GM18519 (cell line): ENCODE measurements around the gene NECTIN4.
"Not testable (repeated sequence)": the region's sequence is repeated elsewhere in the genome, so short reads cannot be mapped to it uniquely, and the experiment has no call there.

Experiments used
- ATAC-seq: cut with Tn5 transposase; IDR thresholded peaks from one replicate; pipeline ENCODE4 v1.9.1; 2021; ENCODE audit warnings: mild to moderate bottlenecking, moderate library complexity; ENCODE audit not compliant: unreplicated experiment, low FRiP score

The NECTIN4 gene

DNA sequence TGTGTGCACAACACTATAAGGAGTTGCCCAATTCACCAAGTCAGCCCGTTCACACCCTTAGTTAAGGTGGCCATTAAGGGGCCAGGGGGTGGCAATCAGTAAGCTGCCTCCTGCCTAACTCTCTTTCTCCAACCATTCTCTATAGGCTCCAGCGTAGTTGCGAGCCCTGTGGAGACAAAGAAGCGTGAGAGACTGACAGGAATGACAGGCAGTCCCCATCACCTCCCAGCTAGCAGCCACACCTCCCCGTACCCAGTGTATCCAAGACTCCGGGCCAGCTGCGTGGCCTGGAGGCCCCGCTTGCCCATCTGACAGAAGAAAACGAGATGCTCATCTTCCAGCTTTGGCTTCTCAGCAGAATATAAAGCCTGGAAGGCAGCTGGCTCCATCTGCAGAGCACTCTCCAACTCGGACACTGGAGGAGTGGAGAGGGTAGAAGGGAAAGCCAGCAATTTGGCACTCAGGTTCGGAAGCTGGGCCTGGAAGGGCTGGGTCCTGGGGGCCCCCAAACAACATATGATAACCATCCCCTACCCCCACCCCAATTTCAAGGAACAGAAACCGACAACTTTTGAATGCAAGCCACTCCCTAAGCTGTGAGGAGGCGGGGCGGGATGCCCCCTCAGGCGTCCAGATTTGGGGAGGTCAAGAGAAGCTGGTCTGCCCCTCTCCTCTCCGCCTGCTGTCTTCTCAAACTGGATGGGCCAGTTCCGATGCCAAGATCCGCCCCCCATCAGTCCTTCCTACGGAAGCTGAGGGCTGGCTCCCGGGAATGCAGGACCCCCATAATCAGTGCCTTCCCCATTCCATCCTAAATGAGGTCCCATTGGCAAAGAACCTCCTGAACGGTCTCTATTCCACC is 51.5 kb downstream of the NECTIN4 start:
- no peak for ATAC-seq

DNA sequence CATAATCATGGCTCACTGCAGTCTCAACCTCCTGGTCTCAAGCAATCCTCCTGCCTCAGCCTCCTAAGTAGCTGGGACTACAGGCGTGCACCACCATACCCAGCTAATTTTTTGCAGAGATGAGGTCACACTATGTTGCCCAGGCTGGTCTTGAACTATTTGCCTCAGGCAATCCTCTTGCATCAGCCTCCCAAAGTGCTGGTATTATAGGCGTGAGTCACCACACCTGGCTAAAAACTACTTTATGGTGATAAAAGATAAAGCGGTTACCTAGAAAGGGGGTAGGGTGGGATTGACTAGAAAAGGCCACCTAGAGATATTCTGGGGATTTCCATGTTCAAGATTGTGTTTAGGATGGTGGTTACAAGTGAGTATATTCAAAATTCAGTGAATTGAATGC is 55.6 kb downstream of the NECTIN4 start:
- no peak for ATAC-seq

DNA sequence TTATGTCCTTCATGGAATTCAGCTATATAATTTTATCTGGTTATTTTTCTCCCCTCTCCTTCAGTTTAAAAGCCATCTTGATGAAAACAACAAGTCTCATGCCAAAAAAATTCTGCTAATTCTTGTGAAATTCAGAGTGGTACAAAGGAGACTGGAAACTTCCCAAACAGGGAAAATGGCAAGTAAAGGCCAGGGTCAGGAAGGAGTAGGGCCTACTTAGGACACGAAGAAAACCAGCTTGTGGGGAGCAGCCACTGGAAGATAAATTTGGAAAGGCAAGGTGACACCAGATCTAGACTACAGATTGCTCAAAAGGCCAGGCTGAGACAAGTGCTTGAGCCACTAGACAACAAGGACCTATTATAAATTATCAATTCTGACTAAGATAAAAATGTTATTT is 56.9 kb downstream of the NECTIN4 start:
- no peak for ATAC-seq

DNA sequence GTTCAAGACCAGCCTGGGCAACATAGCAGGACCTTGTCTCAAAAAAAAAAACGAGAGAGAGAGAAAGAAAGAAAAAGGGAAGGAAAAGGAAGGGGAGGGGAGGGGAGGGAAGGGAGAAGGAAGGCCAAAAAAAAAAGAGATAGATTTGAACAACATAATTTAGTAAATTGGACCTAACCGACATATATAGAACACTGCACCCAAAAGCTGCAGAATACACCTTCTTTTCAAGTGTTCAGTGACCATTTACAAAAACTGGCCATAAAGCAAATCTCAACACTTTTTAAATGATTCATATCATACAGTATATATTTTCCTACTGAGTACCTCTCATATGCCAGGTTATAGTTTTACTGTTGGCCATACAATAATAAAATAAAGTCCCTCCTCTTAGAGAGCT is 57.5 kb downstream of the NECTIN4 start:
- no peak for ATAC-seq

DNA sequence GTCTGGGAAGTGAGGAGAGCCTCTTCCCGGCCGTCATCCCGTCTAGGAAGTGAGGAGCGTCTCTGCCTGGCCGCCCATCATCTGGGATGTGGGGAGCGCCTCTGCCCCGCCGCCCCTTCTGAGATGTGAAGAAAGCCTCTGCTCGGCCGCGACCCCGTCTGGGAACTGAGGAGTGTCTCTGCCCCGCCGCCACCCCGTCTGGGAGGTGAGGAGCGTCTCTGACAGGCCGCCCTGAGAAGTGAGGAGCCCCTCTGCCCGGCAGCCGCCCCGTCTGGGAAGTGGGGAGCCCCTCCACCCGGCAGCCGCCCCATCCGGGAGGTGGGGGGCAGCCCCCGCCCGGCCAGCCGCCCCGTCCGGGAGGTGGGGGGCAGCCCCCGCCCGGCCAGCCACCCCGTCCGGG is 59.9 kb downstream of the NECTIN4 start:
- not testable (repeated sequence) for ATAC-seq

DNA sequence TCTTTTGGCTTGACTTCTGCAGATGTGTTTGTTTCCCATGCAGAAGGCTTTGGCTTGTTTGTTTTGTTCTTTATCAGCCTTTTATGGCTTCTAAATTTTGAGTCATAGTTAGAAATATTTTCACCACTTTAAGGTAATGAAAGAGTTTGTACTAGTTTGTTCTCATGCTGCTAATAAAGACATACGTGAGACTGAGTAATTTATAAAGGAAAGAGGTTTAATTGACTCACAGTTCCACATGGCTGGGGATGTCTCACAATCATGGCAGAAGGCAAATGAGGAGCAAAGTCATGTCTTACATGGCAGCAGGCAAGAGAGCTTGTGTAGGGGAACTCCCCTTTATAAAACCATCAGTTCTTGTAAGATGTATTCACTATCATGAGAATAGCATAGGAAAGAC is 62.4 kb downstream of the NECTIN4 start:
- not testable (repeated sequence) for ATAC-seq

DNA sequence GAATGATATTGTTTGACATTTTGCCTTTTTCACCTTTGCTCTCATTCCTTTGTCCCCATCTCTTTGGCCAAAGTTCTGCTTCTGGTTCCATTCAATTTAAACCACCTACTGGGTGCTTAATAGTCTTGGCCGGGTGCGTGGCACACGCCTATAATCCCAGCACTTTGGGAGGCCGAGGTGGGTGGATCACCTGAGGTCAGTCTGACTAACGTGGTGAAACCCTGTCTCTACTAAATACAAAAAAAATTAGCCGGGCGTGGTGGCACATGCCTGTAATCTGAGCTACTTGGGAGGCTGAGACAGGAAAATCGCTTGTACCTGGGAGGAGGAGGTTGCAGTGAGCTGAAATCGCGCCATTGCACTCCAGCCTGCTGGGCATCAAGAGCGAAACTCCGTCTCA is 66.9 kb downstream of the NECTIN4 start:
- not testable (repeated sequence) for ATAC-seq

DNA sequence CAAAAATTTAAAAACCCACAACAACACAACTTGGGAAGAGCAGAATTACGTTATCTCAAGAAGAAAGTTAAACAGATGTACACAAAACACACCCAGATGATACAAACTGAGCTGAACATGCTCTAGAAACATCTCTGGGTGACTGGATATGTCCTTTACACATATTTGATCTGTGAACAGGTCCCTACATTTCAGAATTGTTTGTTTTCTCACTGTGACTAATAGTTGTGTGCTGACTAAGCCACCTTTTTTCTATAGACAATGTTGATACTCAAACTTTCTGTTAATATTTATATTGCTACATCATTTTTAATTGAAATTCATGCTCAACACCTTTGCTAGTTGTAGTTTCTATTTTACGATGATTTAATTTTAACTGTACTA is 67.4 kb downstream of the NECTIN4 start:
- ATAC-seq = no peak

DNA sequence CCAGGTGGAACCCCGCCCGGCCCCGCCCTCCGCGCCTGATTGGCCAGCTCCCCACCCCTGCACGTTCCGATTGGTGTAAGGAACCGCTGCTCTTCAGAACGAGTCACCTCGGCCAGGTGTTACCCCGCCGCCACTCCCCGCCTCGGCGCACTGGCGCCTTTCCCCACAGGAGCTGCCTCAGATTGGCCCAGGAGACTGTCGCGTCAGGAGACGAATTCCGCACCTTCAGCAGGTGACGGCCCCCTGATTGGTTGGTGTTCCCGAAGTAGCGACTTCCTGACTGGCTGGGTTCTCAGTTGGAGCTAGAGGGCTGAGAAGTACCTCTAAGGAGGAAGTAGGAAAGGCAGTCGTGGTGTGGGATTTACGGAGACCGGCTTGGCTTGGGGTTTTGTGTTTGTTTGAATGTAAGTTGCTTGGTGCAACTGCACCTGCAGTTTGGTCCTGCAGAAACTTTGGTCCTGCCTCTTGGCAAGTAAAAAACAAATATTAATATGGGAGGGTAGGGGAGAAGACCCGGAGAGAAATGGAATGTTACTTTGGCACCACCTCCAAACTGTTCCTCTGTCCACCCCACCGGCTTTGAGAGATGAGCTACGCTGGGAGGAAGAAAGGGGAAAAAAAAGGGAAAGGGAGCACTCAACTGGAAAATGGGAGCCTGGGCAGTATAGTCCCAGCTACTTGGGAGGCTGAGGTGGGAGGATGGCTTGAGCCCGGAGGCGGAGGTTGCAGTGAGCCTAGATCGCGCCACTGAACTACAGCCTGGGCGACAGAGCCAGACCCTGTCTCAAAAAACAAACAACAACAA is 68.0 kb downstream of the NECTIN4 start:
- peak; percentile 68 for ATAC-seq
